ENCODE measurements around the gene HERPUD1. TPM values are rescaled to one million over a fixed set of nuclear protein-coding genes. Genes with fewer than 3 reads are reported as not detected.

HERPUD1 gene
- total and polyA plus RNA-seq, 2 of the 13 experiments (the other 11 are each of a cell fraction or from before 2014, with no cell fraction given) = 96.2 to 323 TPM

DNA sequence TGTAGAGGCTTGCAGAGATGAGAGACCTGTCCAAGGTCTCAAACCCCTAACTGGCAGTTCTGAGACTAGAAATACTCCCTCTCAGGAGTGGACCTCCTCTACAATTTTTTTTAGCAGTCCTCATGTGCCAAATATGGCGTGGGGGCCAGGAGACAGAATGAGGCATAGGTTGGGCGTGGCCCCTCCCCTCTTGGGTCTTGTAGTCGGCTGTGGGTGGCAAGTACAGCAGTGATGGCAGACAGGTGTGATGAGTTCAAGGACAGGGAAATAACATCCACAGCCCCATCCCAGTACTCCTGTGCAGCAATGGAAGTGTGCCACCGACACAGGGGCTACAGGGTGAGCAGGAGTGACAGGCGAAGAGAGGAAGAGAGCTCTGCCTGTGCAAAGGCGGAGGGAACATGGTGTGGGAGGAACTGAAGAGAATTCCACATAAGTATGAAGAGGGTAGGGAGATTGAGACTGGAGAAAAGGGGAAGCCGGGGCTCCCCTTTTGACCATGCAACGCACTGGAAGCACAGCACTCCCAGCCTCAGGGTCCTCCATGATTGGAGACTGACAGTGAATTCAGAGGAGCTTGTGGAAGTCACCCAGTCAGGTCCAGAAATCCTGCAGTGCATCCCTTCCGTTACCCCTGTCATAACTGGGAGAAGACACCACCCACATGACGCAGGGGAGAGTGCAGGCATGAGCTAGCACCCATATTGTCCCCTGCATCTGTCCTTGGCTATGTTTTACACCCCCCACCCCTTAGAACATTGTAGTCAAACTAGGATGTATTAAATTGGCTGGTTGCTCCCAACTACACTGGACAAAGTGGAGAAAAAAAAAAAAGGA lies 15.0 kb downstream of the HERPUD1 start (continued):
- TF ChIP-seq, protein P1, sequence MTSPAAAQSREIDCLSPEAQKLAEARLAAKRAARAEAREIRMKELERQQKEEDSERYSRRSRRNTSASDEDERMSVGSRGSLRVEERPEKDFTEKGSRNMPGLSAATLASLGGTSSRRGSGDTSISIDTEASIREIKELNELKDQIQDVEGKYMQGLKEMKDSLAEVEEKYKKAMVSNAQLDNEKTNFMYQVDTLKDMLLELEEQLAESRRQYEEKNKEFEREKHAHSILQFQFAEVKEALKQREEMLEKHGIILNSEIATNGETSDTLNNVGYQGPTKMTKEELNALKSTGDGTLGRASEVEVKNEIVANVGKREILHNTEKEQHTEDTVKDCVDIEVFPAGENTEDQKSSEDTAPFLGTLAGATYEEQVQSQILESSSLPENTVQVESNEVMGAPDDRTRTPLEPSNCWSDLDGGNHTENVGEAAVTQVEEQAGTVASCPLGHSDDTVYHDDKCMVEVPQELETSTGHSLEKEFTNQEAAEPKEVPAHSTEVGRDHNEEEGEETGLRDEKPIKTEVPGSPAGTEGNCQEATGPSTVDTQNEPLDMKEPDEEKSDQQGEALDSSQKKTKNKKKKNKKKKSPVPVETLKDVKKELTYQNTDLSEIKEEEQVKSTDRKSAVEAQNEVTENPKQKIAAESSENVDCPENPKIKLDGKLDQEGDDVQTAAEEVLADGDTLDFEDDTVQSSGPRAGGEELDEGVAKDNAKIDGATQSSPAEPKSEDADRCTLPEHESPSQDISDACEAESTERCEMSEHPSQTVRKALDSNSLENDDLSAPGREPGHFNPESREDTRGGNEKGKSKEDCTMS (CRISPR knock-in tag; conservative IDR thresholded peaks at IDR 0.05) = no peak
- TF ChIP-seq, protein P2, sequence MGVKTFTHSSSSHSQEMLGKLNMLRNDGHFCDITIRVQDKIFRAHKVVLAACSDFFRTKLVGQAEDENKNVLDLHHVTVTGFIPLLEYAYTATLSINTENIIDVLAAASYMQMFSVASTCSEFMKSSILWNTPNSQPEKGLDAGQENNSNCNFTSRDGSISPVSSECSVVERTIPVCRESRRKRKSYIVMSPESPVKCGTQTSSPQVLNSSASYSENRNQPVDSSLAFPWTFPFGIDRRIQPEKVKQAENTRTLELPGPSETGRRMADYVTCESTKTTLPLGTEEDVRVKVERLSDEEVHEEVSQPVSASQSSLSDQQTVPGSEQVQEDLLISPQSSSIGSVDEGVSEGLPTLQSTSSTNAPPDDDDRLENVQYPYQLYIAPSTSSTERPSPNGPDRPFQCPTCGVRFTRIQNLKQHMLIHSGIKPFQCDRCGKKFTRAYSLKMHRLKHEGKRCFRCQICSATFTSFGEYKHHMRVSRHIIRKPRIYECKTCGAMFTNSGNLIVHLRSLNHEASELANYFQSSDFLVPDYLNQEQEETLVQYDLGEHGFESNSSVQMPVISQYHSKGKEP (CRISPR knock-in tag; IDR thresholded peaks at IDR 0.05) = no peak
- TF ChIP-seq SOX6 (IDR thresholded peaks at IDR 0.05) = no peak
- TF ChIP-seq SOX6 (CRISPR knock-in tag; IDR thresholded peaks at IDR 0.05) = no peak
- TF ChIP-seq ZNF143 (CRISPR knock-in tag; IDR thresholded peaks at IDR 0.05) = peak; percentile 13; the same call in 1 of the 2 replicates
- TF ChIP-seq PAF1 (CRISPR knock-in tag; IDR thresholded peaks at IDR 0.05) = peak; percentile 98
- TF ChIP-seq CBX1 (IDR thresholded peaks at IDR 0.05; ENCODE audit: low read depth) = no peak
- TF ChIP-seq, protein P3, sequence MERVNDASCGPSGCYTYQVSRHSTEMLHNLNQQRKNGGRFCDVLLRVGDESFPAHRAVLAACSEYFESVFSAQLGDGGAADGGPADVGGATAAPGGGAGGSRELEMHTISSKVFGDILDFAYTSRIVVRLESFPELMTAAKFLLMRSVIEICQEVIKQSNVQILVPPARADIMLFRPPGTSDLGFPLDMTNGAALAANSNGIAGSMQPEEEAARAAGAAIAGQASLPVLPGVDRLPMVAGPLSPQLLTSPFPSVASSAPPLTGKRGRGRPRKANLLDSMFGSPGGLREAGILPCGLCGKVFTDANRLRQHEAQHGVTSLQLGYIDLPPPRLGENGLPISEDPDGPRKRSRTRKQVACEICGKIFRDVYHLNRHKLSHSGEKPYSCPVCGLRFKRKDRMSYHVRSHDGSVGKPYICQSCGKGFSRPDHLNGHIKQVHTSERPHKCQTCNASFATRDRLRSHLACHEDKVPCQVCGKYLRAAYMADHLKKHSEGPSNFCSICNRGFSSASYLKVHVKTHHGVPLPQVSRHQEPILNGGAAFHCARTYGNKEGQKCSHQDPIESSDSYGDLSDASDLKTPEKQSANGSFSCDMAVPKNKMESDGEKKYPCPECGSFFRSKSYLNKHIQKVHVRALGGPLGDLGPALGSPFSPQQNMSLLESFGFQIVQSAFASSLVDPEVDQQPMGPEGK (CRISPR knock-in tag; IDR thresholded peaks at IDR 0.05) = peak; percentile 50; the same call in 1 of the 2 replicates
- TF ChIP-seq ERF (CRISPR knock-in tag; IDR thresholded peaks at IDR 0.05) = no peak
- TF ChIP-seq ZNF280B (CRISPR knock-in tag; IDR thresholded peaks at IDR 0.05; ENCODE audit: borderline replicate concordance) = no peak
- TF ChIP-seq, protein P4, sequence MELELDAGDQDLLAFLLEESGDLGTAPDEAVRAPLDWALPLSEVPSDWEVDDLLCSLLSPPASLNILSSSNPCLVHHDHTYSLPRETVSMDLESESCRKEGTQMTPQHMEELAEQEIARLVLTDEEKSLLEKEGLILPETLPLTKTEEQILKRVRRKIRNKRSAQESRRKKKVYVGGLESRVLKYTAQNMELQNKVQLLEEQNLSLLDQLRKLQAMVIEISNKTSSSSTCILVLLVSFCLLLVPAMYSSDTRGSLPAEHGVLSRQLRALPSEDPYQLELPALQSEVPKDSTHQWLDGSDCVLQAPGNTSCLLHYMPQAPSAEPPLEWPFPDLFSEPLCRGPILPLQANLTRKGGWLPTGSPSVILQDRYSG (CRISPR knock-in tag; IDR thresholded peaks at IDR 0.05) = no peak
- no peak for TF ChIP-seq HNF4G (IDR thresholded peaks at IDR 0.05; ENCODE audit: borderline replicate concordance, low read depth, low read length)
- TF ChIP-seq HNF4G (CRISPR knock-in tag; IDR thresholded peaks at IDR 0.05; ENCODE audit: borderline replicate concordance, low read depth) = no peak
- no peak for TF ChIP-seq AGO2 (optimal IDR thresholded peaks at IDR 0.05; ENCODE audit: low read depth, low read length)
- no peak for TF ChIP-seq ZNF563 (CRISPR knock-in tag; IDR thresholded peaks at IDR 0.05)
- no peak for TF ChIP-seq ZMAT3 (CRISPR knock-in tag; conservative IDR thresholded peaks at IDR 0.05)
- no peak for TF ChIP-seq CHD4 (IDR thresholded peaks at IDR 0.05; ENCODE audit: borderline replicate concordance, low read length)
- TF ChIP-seq ZNF430 (CRISPR knock-in tag; IDR thresholded peaks at IDR 0.05) = no peak
- no peak for TF ChIP-seq JUNB (CRISPR knock-in tag; IDR thresholded peaks at IDR 0.05; ENCODE audit: borderline replicate concordance)
